Fibroblast of peridontal ligament (primary cell): ENCODE data around the gene RNF25.
A peak's percentile ranks its signal among the peaks of the same experiment; 100 is the strongest.

Experiments
- DNase-seq: peaks from one replicate; pipeline ENCODE4 v3.0.0-alpha.2; 2010; ENCODE audit errors: extremely low read depth

Gene RNF25

DNA sequence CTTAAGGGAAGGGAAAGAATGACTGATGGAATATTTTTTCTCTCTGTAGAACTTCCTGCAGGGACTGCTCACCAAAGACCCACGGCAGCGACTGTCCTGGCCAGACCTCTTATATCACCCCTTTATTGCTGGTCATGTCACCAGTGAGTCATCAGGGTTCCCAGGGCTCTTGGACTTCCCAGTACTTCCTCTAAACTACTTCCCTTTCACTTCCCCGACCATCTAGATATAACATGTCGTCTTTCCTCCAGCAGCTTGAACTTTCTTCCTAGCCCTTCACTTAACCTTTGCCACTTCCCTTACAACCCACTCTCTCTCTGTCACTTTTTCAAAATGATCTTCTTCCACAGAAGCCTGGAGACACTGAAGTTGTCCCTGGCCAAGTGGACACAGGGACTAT is 7.3 kb upstream of the RNF25 start:
- no peak for DNase-seq

DNA sequence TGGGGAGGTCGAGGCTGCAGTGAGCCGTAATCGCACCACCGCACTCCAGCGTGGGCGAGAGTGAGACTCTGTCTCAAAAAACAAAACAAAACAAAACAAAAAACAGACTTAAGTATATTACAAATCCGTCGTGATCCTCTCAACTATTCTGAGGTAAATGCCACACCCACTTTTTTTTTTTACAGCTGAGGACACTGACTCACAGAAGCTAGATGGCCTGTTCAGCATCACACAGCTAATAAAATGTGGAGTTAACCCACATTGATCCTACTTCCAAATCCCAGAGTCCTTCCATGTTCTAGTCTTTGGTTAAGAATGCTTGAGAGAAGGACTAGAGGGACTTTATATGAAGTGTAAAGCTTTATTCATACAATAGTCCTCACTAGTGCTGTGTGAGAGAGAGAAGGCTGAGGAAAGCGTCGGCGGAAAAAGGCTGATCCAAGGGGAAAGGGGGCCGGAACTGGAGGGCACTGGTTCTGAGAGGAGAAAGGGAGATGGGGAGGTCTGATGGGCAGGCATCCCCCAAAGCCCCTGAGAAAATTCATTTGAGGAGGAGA is 627 bp downstream of the RNF25 start:
- no peak for DNase-seq

DNA sequence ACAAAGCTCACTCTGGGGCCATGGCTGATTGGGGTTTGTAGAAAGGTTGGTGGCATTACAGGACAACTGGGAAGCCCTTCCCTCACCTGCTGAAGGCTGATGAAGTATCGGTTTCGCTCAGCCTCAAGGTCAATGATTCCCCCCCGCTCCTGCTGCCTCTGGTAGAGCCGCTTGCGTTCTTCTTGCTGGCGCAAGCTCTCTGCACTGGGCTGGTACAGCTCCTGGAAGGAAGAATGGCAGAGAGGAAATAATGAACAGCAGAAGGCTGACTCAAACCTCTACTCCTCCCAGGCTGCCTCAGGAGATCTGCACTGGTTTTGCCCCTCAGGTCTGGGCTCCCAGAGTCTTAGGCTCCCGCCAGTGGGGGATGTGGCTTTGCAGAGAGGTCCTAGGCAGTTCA is 7.1 kb downstream of the RNF25 start:
- DNase-seq: no peak

DNA sequence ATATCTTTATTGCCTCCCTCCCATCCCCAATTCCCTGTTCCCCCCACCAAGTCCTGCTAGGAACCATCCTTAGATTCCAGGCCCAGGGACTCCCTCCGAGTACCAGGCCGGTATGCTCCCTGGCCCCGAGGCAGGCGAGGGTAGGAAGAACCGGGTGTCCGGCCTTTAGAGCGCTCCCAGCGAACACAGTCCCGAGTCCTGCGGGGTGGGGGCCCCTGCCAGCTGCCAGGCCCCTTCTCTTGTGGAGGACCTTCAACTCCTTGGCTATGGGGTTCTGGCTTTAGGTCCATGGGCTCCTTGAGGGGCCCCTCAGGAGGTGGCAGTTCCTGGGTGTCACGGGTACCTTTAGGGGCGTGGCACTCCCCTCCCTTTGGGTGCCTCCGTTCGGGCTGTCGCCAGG is 7.9 kb downstream of the RNF25 start:
- no peak for DNase-seq

DNA sequence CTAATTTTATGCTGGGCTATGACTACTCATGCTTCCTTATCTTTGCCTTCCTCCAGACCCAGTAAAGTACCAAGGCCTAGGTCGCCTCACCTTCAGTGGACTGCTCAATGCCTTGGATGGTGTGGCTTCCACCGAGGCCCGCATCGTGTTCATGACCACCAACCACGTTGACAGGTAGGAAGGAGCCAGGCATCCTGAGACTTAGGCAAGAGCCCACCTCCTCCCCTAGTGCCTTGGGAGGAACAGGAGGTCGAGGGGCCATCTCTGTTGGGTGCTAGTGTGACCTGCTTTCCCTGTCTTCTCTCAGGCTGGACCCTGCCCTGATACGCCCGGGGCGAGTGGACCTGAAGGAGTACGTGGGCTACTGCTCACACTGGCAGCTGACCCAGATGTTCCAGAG is 9.0 kb downstream of the RNF25 start:
- no peak for DNase-seq

DNA sequence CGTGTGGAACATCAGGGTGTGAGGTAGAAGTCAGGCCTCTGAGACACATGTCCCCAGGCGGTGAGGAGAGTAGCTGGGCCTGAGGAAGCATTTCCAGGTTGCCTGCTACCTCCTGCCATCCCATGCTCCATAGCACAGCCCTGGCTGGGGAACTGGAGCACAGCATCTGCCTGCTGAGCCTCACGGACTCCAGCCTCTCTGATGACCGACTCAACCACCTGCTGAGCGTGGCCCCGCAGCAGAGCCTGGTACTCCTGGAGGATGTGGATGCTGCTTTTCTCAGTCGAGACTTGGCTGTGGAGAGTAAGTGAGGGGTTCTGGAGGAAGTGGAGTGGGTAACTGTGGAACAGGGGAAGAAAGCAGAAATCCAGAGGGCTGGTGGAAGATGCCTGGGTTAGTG is 9.4 kb downstream of the RNF25 start:
- DNase-seq: no peak

DNA sequence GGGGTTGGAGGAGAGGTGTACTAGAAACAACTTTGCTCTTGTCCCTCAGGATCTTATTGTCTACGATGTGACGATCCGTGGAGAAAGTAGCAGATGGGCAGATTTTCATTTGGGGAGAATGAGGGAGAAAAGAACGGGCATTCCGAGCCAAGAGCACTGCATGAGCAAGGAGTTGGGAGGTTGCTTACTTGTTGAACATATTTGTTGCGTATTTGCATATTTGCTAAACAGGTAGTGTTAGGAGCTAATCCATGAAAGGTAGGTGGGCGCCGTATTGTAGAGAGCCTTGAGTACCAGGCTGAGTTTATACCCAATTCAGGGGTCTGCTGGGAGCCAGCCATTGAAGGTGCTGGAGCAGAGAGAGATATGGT is 11.8 kb downstream of the RNF25 start:
- peak; percentile 9 for DNase-seq

DNA sequence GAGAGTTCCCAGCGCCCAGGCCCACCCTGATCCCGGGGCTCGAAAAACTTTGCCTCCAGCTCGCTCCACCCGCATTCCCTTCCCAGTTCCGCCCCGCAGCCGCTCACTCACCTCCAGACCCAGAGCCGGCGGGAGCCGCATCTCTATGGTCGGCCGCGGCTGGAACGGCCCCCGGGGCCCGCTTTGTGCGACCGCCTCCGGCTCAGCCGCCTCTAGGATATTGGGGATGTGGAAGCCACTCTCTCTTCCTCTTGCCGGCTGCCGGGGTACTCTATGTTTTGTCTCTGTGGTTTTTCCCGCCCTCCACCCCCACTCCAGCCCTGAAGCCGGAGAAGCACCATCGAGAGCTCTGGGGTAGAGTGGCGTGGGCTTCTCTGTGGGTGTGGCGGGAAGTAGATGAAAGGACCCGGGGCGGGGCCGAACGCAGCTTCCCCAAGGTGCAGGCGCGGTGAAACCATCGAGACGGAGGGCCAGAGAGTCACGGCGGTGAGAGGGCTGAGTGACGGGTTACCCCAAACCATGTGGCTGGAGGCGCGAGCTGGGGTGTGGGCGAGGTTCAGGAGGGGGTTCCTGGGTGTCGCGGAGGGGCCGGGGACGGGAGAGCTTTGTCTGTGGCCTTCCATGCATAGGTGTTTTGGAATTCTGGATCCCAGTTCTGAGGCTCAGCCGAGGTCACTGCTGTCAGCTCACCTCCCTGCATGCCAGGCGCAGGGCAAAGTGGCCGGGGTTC is 12.4 kb downstream of the RNF25 start, which contains the start of the genes BCS1L and ZNF142:
Gene BCS1L, plus strand, starts transcription at position 426 of the 730 bp plus-strand sequence. CDS start 1,305 bp downstream, outside the sequence.
Gene ZNF142, minus strand, starts transcription at position 366 of the 730 bp plus-strand sequence. CDS start 3,194 bp downstream, outside the sequence.
- DNase-seq: peak; percentile 71

DNA sequence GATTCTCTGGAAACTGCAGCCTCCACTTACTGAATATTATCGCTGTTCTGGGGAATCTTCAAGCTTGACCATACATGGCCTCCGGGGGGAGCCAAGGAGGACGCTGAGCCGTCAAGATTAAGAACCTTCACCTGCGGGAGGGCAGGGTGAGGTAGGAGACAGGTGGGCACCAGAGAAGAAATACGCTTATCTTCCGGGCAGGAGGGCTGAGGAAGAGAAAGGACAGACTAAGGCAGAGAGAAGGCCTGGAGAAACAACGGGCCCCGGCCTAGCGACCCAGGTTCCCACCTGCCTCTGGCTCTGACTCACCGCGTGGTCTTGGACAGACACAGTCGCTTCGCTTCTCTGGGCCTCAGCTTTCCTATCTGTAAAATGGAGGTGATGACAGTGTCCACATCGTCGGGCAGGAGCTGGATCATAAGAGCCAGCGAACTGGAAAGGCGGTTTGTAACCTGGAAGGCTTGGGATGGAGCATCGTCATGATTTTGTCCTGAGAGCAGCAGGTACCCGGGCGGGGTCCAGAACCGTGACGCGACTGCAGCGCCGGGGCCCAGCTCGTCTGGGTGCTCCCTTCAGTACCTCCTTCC is 13.0 kb downstream of the RNF25 start:
- DNase-seq: peak; percentile 40

DNA sequence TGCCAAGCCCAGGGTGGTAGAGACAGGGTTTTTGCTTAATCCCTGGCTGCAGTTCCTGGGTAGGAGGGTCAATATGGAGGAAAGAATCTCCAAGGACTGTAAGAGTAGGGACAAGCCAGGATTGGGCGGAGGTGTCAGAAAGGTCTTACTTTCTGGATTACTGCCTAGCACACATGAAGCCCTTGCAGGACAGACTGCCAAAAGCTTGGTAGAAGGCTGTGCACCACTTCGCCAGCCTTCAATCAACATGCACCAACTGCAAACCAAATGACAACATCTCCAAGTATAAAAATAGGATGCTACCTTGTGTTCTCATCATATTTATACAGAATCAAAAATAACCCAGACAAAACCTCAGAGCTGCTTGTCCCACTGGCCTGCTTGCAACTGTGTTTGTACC is 16.1 kb downstream of the RNF25 start:
- DNase-seq: no peak

DNA sequence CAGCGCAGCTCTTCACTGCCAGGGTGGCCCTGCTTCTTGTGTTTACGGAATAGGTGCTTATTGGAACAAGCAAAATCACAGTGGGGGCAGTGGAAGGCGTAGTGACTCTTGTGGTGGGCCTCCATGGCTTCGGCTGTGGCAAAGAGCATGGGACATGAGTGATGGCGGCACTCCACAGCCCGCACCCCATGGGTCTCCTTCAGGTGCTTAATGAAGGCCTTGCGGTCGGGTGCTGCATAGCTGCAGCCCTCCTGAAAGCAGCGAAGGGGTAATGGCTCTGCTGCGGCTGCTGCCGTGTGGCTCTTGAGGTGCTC is 23.1 kb downstream of the RNF25 start:
- DNase-seq: no peak

DNA sequence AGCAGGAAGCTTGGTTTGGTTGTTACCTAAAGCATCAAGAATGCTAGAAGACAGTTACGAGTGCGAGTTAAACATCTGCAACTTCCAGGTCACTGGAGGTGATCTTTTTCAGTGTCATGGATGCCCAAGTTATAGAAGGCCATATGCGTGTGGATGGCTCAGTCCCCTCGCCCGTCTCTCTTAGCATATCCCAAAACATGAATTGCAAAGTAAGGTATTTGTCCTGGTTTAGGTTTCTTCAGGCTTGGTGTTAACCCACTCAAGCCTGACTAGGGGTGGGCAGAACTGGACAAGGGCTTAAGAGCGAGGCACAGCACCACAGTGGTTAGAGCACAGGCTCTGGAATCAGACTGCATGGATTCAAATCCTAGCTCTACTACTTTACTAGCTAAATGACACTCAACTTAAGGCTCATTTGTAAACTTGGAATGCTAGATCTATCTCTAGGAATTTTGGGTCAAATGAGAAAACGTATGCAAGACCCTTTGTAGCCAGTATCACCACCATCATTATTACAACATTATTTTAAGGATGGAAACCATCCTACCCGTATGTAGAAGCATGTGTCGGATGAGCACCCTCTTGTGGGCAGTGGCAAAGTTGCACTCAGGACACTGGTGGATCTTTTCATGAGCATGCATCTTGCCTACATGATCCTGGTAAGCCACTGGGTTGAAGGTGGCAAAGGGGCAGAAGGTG is 23.6 kb downstream of the RNF25 start:
- peak; percentile 75 for DNase-seq

DNA sequence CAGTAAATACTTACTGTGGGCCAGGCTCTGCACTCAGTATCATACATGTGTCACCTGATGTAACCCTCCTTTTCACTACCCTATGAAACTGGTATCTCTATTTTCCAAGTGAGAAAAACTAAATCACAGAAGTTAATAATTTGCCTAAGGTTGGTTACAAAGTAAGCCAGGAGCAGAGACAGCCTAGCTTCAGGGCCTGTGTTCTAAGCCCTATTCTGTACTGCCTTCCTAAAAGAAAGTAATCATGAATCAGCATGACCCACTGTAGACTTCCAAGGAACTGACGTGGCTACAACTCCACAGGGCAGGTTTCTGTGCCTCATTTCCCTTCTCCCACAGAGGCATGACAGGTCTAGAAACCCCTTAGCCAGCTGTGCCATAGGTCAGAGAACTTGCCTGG is 26.7 kb downstream of the RNF25 start:
- peak; percentile 56 for DNase-seq

DNA sequence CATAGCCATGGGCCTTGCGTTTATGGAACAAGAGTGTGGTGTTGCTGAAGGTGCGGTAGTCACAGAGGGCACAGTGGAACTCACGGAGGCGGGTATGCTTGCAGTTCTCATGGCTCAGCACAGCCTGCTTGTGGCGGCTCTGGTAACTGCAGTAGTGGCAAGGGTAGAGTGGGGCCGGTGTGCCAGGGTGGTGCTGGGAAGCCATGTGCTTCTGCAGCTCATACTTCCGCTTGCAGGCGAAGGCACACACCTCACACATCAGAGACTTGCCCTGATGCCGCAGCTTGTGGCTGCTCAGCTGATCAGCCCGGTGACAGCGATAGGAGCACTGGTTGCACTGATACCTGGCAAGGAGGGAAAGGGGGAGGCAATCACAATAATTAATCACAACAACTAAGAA is 27.1 kb downstream of the RNF25 start:
- no peak for DNase-seq

DNA sequence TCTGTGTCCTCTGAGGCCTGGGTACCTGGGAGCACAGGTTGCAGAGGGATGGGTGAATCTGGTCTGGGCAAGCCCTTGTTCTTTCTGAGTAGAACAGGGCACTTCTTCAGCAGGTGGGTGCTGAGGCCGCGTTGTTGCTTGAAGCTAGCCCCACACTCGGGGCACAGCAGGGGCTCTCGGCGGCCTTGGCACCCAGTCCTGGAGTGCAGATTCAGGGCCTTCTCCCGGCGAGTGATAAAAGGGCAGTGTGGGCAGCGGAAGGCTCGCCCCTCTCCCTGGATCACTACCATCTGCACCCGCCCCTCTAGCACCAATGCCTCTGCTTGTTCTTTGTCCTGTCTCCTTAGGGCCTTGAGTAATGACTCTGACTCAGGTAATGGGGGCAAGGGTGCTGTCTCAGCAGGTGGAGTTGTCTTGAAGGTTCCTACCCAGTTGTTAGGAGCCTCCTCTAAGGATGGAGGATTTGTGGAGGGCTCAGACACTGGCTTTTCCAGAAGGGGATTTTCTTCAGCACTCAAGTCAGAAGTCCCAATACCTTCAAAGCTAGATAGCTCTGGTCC is 28.0 kb downstream of the RNF25 start:
- DNase-seq: no peak

DNA sequence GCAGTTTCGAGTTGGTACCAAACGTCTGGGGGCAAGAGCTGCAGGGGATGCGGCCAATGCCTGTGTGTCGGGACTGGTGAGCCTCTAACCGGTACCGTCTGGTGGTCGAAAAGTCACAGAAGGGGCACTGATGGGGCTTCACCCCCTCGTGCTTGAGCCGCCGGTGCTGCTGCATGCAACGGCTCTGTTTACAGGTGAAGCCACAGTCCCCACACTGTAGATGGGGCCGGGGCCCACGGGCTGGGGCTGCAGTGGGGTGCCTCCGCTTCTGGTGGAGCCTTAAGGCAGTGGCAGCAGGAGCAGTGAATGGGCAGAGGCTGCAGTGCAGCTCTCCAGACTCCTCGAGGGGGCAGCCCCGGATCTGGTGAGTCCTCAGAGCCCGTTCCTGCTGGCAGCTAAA is 29.0 kb downstream of the RNF25 start:
- DNase-seq: no peak

DNA sequence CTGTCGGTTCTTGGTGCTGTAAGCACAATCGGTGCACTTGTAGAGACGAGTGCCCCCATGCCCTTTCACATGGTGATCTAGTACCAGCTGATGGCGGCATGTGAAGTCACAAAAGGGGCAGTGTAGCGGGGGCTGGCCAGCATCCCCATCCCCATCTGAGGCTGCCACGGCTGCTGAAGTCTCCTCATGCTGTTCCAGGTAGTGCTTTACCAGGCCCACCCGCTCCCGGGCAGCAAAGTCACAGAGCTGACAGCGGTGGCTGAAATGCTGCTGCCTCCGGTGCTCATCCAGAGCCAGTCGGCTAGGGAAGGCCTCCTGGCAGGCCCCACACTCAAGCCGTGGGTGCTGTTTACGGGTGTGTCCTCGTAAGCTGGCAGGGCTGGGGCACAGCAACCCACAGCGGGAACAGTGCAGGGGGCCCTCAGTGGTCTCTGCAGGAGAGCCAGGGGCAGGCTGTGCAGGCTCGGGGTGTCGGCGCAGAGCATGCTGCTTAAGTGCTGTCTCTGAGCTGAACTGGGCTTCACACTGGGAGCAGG is 29.6 kb downstream of the RNF25 start:
- no peak for DNase-seq

DNA sequence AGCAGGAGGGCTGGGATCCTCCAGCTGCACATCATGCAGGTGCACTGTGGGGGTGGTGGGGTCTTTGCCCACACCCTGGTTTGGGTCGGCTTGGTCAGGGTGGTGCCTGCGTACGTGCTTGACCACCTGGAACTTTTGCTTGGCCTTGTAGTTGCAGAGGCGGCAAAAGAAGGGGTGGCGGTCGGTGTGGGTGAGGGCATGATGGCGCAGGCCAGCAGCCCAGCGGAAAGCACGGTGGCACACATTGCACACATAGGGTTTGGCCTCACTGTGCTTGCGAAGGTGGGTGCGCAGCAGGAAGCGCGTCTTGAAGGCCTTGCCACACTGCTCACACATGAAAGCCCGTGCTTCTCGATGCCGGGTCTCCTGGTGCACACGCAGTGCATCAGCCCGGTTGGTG is 33.4 kb downstream of the RNF25 start:
- no peak for DNase-seq

DNA sequence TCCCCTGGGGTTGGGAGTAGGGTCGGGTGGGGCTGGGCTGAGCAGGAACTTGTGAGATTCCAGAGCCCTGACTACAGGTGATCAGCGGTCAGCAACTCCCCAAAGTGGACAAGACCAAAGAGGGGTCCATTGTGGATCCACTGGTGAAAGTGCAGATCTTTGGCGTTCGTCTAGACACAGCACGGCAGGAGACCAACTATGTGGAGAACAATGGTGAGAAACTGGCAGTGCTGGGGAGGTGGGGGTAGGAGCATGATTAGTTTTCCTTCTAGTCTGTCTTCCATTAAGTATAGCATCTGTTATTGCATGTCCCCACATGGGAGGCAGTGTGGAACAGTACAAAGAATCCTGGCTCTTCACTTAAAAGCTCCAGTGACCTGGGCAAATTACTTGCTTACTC is 36.1 kb downstream of the RNF25 start:
- no peak for DNase-seq

DNA sequence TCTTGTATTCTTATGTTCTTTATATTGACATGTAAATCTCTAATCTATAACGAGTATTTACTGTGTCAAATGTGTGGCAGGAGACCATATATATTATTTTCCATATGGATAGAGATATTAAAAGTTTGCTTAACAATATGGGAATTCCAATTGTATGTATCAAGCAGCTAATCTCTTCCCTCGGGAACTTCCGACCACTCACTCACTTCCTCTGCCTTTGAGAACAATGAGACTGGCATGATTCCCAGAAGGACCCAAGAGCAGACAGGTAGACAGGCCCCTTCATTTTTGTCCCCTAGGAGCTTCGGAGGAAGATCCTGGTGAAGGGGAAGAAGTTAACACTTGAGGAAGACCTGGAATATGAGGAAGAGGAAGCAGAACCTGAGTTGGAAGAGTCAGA is 40.0 kb downstream of the RNF25 start:
- DNase-seq: no peak

DNA sequence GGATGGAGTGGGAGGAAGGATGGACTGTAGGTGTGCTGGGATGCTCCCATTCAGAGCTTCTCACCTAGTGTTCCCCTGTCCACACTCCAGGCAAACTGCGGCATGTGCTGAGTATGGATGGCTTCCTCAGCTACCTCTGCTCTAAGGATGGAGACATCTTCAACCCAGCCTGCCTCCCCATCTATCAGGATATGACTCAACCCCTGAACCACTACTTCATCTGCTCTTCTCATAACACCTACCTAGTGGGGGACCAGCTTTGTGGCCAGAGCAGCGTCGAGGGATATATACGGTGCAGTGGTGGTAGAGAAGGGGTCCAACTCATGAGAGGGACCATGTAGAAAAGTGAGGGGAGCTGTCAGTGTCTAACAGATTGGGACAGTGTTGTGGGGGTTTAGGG is 43.9 kb downstream of the RNF25 start:
- no peak for DNase-seq

DNA sequence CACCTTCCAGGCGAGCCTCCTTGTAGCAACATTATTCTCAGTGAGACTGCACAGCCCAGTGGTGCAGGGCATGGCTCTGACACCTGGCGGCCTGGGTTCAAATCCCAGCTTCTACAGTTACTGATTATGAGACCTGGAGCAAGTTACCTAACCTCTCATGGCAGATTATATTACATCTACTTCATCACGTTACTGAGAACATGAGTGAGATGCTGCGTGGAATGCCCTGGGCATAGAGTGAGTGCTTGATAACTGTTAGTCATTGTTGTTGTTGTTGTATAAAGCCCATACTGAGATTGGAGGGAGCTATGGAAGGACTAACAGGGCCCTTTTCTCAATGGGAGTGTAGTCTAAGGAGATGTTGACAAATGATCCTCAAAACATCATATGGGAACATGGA is 45.4 kb downstream of the RNF25 start:
- no peak for DNase-seq

DNA sequence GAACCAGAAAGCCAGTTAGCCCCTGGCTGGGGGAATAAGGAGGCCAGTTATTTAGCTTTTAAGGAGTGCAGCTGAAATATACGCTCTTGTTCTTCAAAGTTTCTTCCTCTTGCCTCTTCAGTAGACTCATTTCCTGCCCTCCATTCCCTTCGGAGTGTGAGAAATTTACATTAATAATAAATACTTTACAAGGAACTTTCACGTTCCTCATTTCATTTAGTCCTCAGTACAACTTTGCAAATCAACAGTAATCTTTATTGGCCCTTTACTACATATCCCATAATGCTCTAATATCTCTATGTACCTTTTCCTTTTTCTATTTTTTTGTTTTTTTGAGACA is 48.5 kb downstream of the RNF25 start:
- DNase-seq: no peak
